ENCODE measurements around the gene PFN2. TPM values are rescaled to one million over a fixed set of nuclear protein-coding genes. Genes with fewer than 3 reads are reported as not detected.

The PFN2 gene
- polyA plus RNA-seq, 1 experiment = 195 TPM

- ChIA-PET POLR2A (no interaction called here), CTCF (no interaction called here)
- no peaks in the 10 kb centered on the region for H3K36me3 ChIP-seq (ENCODE audit: control insufficient read depth, insufficient read depth, low read length)
- DNase-seq (ENCODE audit: low read depth) = peak; percentile 17
- no peak overlapping the region for H3K4me3 ChIP-seq (ENCODE audit: low read depth, low read length)
- TF ChIP-seq, protein P1, sequence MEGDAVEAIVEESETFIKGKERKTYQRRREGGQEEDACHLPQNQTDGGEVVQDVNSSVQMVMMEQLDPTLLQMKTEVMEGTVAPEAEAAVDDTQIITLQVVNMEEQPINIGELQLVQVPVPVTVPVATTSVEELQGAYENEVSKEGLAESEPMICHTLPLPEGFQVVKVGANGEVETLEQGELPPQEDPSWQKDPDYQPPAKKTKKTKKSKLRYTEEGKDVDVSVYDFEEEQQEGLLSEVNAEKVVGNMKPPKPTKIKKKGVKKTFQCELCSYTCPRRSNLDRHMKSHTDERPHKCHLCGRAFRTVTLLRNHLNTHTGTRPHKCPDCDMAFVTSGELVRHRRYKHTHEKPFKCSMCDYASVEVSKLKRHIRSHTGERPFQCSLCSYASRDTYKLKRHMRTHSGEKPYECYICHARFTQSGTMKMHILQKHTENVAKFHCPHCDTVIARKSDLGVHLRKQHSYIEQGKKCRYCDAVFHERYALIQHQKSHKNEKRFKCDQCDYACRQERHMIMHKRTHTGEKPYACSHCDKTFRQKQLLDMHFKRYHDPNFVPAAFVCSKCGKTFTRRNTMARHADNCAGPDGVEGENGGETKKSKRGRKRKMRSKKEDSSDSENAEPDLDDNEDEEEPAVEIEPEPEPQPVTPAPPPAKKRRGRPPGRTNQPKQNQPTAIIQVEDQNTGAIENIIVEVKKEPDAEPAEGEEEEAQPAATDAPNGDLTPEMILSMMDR (IDR thresholded peaks at IDR 0.05; ENCODE audit: insufficient read depth, low read depth, low read length) = no peak
- no peaks in the 10 kb centered on the region for H3K27me3 ChIP-seq (ENCODE audit: control insufficient read depth, insufficient read depth, low read length)
Observed at GRCh38 chr3:150005243-150006112, 34.8 kb upstream of the PFN2 start.

DNA sequence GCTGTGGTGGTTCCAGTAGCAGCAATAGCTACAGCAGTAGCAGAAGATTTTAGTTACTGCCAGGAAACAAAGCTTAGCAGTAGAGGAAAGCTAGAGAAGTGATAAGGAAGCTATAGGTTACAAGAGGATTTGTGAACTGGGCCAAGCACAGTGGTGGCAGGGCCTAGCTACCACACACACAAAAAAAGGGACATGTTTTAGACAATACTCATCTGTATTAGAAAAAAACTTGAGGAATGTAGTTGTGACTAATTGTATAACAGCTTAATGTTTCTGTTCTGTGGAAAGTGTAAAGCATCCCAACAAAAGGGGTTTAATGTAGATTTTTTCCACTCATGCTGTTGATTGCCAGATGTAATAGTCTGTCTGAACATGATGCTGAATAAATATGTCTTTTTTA is 29.9 kb upstream of the PFN2 start:
- ChIA-PET POLR2A (interaction anchor here (0.5 kb wide), 1 partner anchor 921 kb away, joined by 3 read pairs; no protein-coding TSS in a partner anchor), CTCF (interaction anchor here (0.9 to 1.7 kb wide), 3 partner anchors 12 to 33 kb away, joined by 3 to 4 read pairs (median 3); no protein-coding TSS in a partner anchor)
- no peaks in the 10 kb centered on the region for H3K27me3 ChIP-seq (ENCODE audit: control insufficient read depth, insufficient read depth, low read length)

DNA sequence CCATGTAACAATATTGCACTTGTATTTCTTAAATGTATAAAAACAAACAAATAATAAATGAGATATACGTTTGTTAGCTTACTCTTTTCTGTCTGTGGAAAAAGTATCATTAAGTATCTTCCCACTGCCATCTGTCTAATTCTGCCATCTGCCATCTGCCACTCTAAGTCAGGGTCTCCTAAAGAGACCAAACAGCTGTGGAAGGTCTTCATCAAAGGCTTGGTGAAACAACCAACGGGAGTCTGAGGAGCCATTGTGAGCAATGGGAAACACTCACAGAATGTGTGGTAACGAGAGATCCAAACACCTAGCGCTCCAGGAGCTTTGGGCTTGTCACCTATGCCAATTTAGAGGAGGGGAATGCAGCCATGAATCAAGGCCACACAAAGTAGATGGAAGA is 28.7 kb upstream of the PFN2 start:
- POLR2A ChIA-PET = no interaction called here
- Histone ChIP-seq H3K27me3 (ENCODE audit: control insufficient read depth, insufficient read depth, low read length) (no peaks in the 10 kb centered on the region), H3K4me3 (ENCODE audit: low read depth, low read length) (no peak overlapping the region), H3K36me3 (ENCODE audit: control insufficient read depth, insufficient read depth, low read length) (no peaks in the 10 kb centered on the region)
- DNase-seq (ENCODE audit: low read depth) = no peak
- TF ChIP-seq, protein P1 (IDR thresholded peaks at IDR 0.05; ENCODE audit: insufficient read depth, low read depth, low read length) = no peak
- CTCF ChIA-PET = interaction anchor here (0.6 to 1.7 kb wide), 3 partner anchors 11 to 32 kb away, joined by 3 to 4 read pairs (median 3); no protein-coding TSS in a partner anchor

More for the DNA sequence above, 29.9 kb upstream of the PFN2 start:
- H3K4me3 ChIP-seq (ENCODE audit: low read depth, low read length) = no peak overlapping the region
- no peaks in the 10 kb centered on the region for H3K36me3 ChIP-seq (ENCODE audit: control insufficient read depth, insufficient read depth, low read length)
- TF ChIP-seq, protein P1 (IDR thresholded peaks at IDR 0.05; ENCODE audit: insufficient read depth, low read depth, low read length) = no peak
- no peak for DNase-seq (ENCODE audit: low read depth)

DNA sequence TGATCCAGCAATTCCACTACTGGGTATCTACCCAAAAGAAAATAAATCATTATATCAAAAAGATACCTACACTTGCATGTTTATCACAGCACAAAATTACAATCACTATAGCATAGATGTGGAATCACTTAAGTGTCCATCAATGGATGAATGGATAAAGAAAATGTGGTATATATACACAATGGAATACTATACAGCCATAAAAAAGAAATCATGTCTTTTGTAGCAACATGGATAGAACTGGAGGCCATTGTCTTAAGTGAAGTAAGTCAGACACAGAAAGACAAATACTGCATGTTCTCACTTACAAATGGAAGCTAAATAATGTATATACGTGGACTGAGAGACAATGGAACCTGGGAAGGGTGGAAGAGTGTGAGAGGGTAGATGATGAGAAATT is 28.3 kb upstream of the PFN2 start:
- Histone ChIP-seq H3K4me3 (ENCODE audit: low read depth, low read length) (no peak overlapping the region), H3K27me3 (ENCODE audit: control insufficient read depth, insufficient read depth, low read length) (no peaks in the 10 kb centered on the region), H3K36me3 (ENCODE audit: control insufficient read depth, insufficient read depth, low read length) (no peaks in the 10 kb centered on the region)
- no peak for DNase-seq (ENCODE audit: low read depth)
- POLR2A ChIA-PET = no interaction called here
- TF ChIP-seq, protein P1 (IDR thresholded peaks at IDR 0.05; ENCODE audit: insufficient read depth, low read depth, low read length) = no peak
- CTCF ChIA-PET = no interaction called here

DNA sequence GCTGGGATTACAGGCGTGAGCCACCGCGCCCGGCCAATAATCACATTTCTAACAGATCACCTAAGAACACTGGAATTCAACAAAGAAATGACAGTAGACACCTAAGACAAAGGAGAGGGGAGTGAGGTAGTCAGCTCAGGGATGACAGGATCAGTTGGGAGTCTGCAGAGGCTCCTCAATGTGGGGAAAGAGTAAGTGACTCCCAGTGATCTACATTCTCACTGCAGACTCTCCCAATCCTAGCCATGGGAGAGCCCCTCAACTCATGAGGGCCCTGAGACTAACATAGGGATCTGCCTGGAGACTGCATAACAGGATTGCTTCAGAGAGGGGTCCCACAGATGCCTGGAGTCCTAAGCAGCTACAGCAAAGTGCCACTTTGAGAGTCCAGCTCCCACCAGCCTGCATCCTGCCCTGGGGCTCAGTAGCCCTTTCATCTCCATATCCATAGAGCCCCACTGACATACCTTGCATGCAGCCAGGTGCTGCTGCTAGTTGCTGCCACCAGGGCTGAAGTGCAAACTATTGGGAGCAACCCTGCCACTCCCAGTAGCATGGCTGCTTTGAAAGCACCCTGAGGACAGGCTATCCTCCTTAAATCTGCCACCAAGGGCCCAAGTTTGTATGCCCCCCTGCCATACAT is 21.8 kb upstream of the PFN2 start:
- ChIA-PET POLR2A (no interaction called here), CTCF (no interaction called here)
- no peaks in the 10 kb centered on the region for H3K27me3 ChIP-seq (ENCODE audit: control insufficient read depth, insufficient read depth, low read length)
- no peaks in the 10 kb centered on the region for H3K36me3 ChIP-seq (ENCODE audit: control insufficient read depth, insufficient read depth, low read length)
- no peak for DNase-seq (ENCODE audit: low read depth)
- TF ChIP-seq, protein P1 (IDR thresholded peaks at IDR 0.05; ENCODE audit: insufficient read depth, low read depth, low read length) = no peak
- H3K4me3 ChIP-seq (ENCODE audit: low read depth, low read length) = no peak overlapping the region
